SU-DHL-6 (cell line): ENCODE results near the gene HIPK4.

Source experiments
- H2AFZ ChIP-seq: fragments of 200-600 bp; sonication (generic); 2 replicates; pipeline ENCODE4 v1.6.1; 2014; ENCODE audit warnings: low read depth, mild to moderate bottlenecking, moderate library complexity, mixed read lengths, antibody characterized with exemption, low read length; ENCODE audit not compliant: severe bottlenecking
- H3F3A ChIP-seq: fragments of 200-600 bp; shearing (Covaris generic); 2 replicates; pipeline ENCODE4 v1.6.0; 2016; ENCODE audit warnings: antibody characterized with exemption, mild to moderate bottlenecking; ENCODE audit not compliant: insufficient read depth
- H3K27ac ChIP-seq: fragments of 200-600 bp; sonication (generic); 2 replicates; pipeline ENCODE4 v1.5.1; 2016; ENCODE audit warnings: low read depth, mild to moderate bottlenecking, low read length, moderate library complexity, mixed read lengths
- H3K27me3 ChIP-seq: fragments of 200-600 bp; sonication (generic), shearing (Covaris generic); 2 replicates; pipeline ENCODE4 v1.6.0; 2014; ENCODE audit warnings: mild to moderate bottlenecking, low read length
- H3K36me3 ChIP-seq: fragments of 200-600 bp; sonication (generic); 2 replicates; pipeline ENCODE4 v1.6.1; 2014; ENCODE audit warnings: mild to moderate bottlenecking, low read length, mixed read lengths
- H3K4me2 ChIP-seq: fragments of 300-600, 200-600 bp; shearing (Covaris generic), sonication (generic); 2 replicates; pipeline ENCODE4 v1.6.0; 2014; ENCODE audit warnings: low read length, low read depth, mild to moderate bottlenecking; ENCODE audit not compliant: poor library complexity, severe bottlenecking
- H3K4me3 ChIP-seq: fragments of 200-600 bp; sonication (generic); 2 replicates; pipeline ENCODE4 v1.5.1; 2014; ENCODE audit warnings: antibody characterized with exemption, low read length, mild to moderate bottlenecking, mixed read lengths; ENCODE audit not compliant: insufficient read depth, poor library complexity, severe bottlenecking
- H3K79me2 ChIP-seq: fragments of 200-600 bp; sonication (generic); 2 replicates; pipeline ENCODE4 v1.6.1; 2014; ENCODE audit warnings: mild to moderate bottlenecking, low read length, moderate library complexity; ENCODE audit not compliant: insufficient read depth
- H3K9ac ChIP-seq: fragments of 200-600 bp; sonication (generic); 2 replicates; pipeline ENCODE4 v1.7.0; 2014; ENCODE audit warnings: mild to moderate bottlenecking, low read length
- H3K9me2 ChIP-seq: fragments of 200-600 bp; sonication (generic); replicated peaks from 2 replicates; pipeline ENCODE4 v1.6.1; 2014; ENCODE audit warnings: low read length; ENCODE audit not compliant: insufficient read depth
- H3K9me3 ChIP-seq: fragments of 200-600 bp; sonication (generic); 2 replicates; pipeline ENCODE4 v1.6.1; 2014; ENCODE audit warnings: low read length, mixed read lengths; ENCODE audit not compliant: insufficient read depth
- H4K20me1 ChIP-seq: fragments of 200-600 bp; sonication (generic); 2 replicates; pipeline ENCODE4 v1.6.1; 2014; ENCODE audit warnings: low read depth, mild to moderate bottlenecking, antibody characterized with exemption, low read length, moderate library complexity, mixed read lengths
- CTCF ChIP-seq: fragments of 200-600 bp; sonication (generic); IDR thresholded peaks from one replicate; pipeline ENCODE4 v1.5.1; 2017; ENCODE audit warnings: antibody characterized with exemption, mild to moderate bottlenecking, low read length, moderate library complexity; ENCODE audit not compliant: insufficient read depth, poor library complexity, severe bottlenecking
- EZH2phosphoT487 ChIP-seq: fragments of 200-600 bp; sonication (generic), shearing (Covaris generic); conservative IDR thresholded peaks from 2 replicates; pipeline ENCODE4 v1.6.1; 2018; ENCODE audit warnings: mild to moderate bottlenecking, antibody characterized with exemption, low read length, moderate library complexity, mixed read lengths

The HIPK4 gene

DNA sequence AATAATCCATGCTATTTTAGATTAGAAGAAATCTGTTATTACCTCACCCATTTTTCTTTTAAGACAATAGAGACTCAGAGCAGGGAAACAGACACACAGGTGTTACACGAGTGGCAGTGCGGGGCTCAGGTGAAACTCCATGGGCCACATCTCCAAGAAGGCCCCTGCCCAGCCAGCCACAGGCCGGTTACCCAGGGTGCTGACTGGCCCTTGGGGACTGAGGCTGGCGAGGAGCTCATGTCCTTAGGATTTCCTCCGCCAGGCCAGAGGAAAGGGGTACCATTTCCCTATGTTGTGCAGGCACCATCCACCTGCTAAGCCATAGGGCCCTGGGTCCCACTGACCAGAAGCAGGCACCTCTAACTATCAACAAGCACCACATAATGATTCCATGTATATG is 52.4 kb downstream of the HIPK4 start:
- Histone ChIP-seq H3K4me2 (no peak overlapping the region), H3K4me3 (no peak overlapping the region), H3F3A (no peaks in the 10 kb centered on the region), H3K27me3 (no peaks in the 10 kb centered on the region), H3K36me3 (peaks cover 8% of the 10 kb centered on the region; the same call in 1 of the 2 replicates), H3K9me2 (no peaks in the 10 kb centered on the region), H2AFZ (no peak overlapping the region), H3K9ac (no peak overlapping the region), H3K9me3 (no peaks in the 10 kb centered on the region), H4K20me1 (no peaks in the 10 kb centered on the region; the same call in 1 of the 2 replicates), H3K27ac (no peak overlapping the region), H3K79me2 (peaks cover 9% of the 10 kb centered on the region; the same call in 1 of the 2 replicates)
- TF ChIP-seq EZH2phosphoT487 (no peak), CTCF (no peak)

DNA sequence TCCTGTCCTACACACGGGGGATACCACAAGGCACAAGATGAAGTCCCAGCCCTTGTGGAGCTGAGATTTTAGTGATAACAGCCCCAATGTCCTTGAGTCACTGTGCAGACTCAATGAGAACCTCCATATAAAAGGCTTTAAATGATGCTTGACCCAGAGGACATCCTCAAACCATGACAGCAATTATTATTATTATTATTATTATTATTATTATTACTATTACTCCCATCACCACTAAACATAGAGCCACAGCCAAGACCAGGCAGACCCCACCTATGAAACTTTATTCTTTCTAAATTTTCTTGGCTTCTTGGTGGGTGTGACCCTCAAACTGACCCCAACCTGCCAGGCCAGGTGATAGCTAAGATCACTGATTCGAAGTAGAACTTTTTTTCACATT is 52.9 kb downstream of the HIPK4 start:
- Histone ChIP-seq H3F3A (no peaks in the 10 kb centered on the region), H3K4me2 (no peak overlapping the region), H3K4me3 (no peak overlapping the region), H3K9ac (no peak overlapping the region), H4K20me1 (no peaks in the 10 kb centered on the region; the same call in 1 of the 2 replicates), H3K27ac (no peak overlapping the region), H3K79me2 (peaks cover 9% of the 10 kb centered on the region; the same call in 1 of the 2 replicates), H3K27me3 (no peaks in the 10 kb centered on the region), H2AFZ (no peak overlapping the region), H3K9me3 (no peaks in the 10 kb centered on the region), H3K36me3 (peaks cover 9% of the 10 kb centered on the region; the same call in 1 of the 2 replicates), H3K9me2 (no peaks in the 10 kb centered on the region)
- no peak for TF ChIP-seq EZH2phosphoT487
- TF ChIP-seq CTCF: no peak

GRCh38 chr19:40336601-40336900 is 53.4 kb downstream of the HIPK4 start:
- H3K4me3 ChIP-seq: no peak overlapping the region
- H2AFZ ChIP-seq: no peak overlapping the region
- H3F3A ChIP-seq: no peaks in the 10 kb centered on the region
- no peak overlapping the region for H3K27ac ChIP-seq
- H3K9me3 ChIP-seq: no peaks in the 10 kb centered on the region
- TF ChIP-seq EZH2phosphoT487 (no peak), CTCF (no peak)
- no peaks in the 10 kb centered on the region; the same call in 1 of the 2 replicates for H4K20me1 ChIP-seq
- no peak overlapping the region for H3K9ac ChIP-seq
- no peak overlapping the region for H3K4me2 ChIP-seq
- H3K27me3 ChIP-seq: no peaks in the 10 kb centered on the region
- H3K79me2 ChIP-seq: peaks cover 9% of the 10 kb centered on the region; the same call in 1 of the 2 replicates
- H3K36me3 ChIP-seq: peaks cover 9% of the 10 kb centered on the region; the same call in 1 of the 2 replicates
- no peaks in the 10 kb centered on the region for H3K9me2 ChIP-seq
